ENCODE measurements around the gene BCR. TPM values are rescaled to one million over a fixed set of nuclear protein-coding genes. Genes with fewer than 3 reads are reported as not detected.

The BCR gene
- total RNA-seq, 2 experiments from 2014 or later: 42.2 to 51.3 TPM

DNA sequence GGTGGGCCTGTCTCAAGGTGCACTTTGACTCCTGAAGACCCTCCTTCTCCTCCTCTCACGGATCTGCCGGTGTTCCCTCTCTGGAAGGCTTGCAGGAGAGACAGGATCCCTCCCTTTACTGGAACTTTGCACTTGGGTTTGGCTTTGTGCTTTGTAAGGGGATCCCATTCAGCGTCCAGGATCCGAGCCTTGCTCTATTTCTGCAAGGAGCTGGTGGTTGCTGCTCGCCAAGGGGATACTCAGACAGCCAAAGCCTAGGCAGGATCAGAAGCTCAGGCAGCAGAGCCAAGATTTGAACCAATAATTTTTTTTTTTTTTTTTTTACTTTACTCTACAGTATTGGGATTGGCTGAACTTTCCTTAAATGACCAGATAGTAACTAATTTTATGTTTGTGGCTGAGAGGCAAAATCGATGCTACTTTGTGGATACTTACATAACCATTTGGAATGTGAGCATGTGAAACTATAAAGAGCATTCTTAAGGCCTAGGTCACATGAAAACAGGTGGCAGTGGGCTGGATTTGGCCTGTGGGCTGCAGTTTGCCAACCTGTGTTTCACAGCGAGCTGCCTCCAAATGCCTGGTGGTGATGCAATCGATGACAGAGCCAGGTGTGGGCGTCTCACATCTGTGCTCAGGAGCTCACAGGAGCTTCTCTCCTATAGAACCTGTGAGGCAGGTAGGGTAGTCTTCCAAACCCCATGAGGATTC lies 25.2 kb downstream of the BCR start:
- CTCF ChIA-PET (ENCODE audit: unreplicated experiment): interaction anchor here (0.6 kb wide), 1 partner anchor 77 kb away, joined by 3 read pairs; no protein-coding TSS in a partner anchor
- no TSS peak for BruUV-seq (replicated peaks)
- H3K4me3 ChIP-seq (ENCODE audit: low read depth, low read length, poor library complexity, severe bottlenecking): no peak overlapping the region
- 0 out of 2 replicates have a peak, but pooled peaks cover 6% of the 10 kb centered on the region for H4K20me1 ChIP-seq (ENCODE audit: insufficient read depth, low read length)
- no peak overlapping the region for H3K27ac ChIP-seq (ENCODE audit: low read depth, low read length, poor library complexity, severe bottlenecking)
- POLR2A ChIA-PET: interaction anchor here (1.1 kb wide), 1 partner anchor 22 kb away, joined by 4 read pairs; no protein-coding TSS in a partner anchor
- H3K79me2 ChIP-seq (ENCODE audit: insufficient read depth, low read depth, low read length): peaks cover 16% of the 10 kb centered on the region; the same call in 1 of the 2 replicates
- no peak overlapping the region for H2AFZ ChIP-seq (ENCODE audit: low read length)
- peak; percentile 39 for DNase-seq (ENCODE audit: low spot score)
- H3K36me3 ChIP-seq (ENCODE audit: insufficient read depth, low read length): peaks cover 27% of the 10 kb centered on the region
- no peak overlapping the region for H3K4me2 ChIP-seq (ENCODE audit: low read length)
- TF ChIP-seq EZH2phosphoT487 (IDR thresholded peaks at IDR 0.05; ENCODE audit: borderline replicate concordance, low read depth, low read length): no peak
- TF ChIP-seq, protein P1, sequence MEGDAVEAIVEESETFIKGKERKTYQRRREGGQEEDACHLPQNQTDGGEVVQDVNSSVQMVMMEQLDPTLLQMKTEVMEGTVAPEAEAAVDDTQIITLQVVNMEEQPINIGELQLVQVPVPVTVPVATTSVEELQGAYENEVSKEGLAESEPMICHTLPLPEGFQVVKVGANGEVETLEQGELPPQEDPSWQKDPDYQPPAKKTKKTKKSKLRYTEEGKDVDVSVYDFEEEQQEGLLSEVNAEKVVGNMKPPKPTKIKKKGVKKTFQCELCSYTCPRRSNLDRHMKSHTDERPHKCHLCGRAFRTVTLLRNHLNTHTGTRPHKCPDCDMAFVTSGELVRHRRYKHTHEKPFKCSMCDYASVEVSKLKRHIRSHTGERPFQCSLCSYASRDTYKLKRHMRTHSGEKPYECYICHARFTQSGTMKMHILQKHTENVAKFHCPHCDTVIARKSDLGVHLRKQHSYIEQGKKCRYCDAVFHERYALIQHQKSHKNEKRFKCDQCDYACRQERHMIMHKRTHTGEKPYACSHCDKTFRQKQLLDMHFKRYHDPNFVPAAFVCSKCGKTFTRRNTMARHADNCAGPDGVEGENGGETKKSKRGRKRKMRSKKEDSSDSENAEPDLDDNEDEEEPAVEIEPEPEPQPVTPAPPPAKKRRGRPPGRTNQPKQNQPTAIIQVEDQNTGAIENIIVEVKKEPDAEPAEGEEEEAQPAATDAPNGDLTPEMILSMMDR (conservative IDR thresholded peaks at IDR 0.05; ENCODE audit: low read length): no peak
- peaks cover 43% of the 10 kb centered on the region for H3K4me1 ChIP-seq (ENCODE audit: insufficient read depth, low read length, poor library complexity, severe bottlenecking)
- no peaks in the 10 kb centered on the region for H3K9me3 ChIP-seq (ENCODE audit: low read length)
- no peaks in the 10 kb centered on the region for H3K9me2 ChIP-seq (ENCODE audit: insufficient read depth, low read length)
- intact Hi-C loops (cut with micrococcal nuclease; ENCODE audit: unreplicated experiment): no loop called here

DNA sequence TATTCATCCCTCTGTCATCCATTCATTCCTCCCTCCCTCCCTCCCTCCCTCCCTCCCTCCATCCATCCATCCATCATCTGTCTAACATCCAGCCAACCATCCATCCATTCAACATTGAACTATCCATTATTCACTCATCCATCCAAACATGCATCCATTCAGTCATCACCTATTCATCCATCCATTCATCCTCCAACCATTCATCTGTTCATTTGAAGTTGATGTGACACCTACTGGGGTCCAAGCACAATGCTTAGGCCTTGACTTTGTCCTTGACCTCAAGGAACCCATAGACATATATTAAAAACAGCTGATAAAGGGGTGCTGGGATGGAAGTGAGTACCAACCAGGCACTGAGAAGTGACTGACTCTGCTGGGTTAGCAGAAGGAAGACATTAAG lies 26.6 kb downstream of the BCR start:
- ChIA-PET POLR2A (interaction anchor here (0.7 kb wide), 1 partner anchor 1226 kb away, joined by 3 read pairs; no protein-coding TSS in a partner anchor), CTCF (ENCODE audit: unreplicated experiment) (no interaction called here)
- Histone ChIP-seq H3K9me2 (ENCODE audit: insufficient read depth, low read length) (no peaks in the 10 kb centered on the region), H3K36me3 (ENCODE audit: insufficient read depth, low read length) (peaks cover 27% of the 10 kb centered on the region), H2AFZ (ENCODE audit: low read length) (no peak overlapping the region), H3K4me1 (ENCODE audit: insufficient read depth, low read length, poor library complexity, severe bottlenecking) (peaks cover 56% of the 10 kb centered on the region), H4K20me1 (ENCODE audit: insufficient read depth, low read length) (0 out of 2 replicates have a peak, but pooled peaks cover 6% of the 10 kb centered on the region), H3K9me3 (ENCODE audit: low read length) (no peaks in the 10 kb centered on the region), H3K4me3 (ENCODE audit: low read depth, low read length, poor library complexity, severe bottlenecking) (no peak overlapping the region), H3K27ac (ENCODE audit: low read depth, low read length, poor library complexity, severe bottlenecking) (peak overlapping the region; percentile 82), H3K4me2 (ENCODE audit: low read length) (no peak overlapping the region), H3K79me2 (ENCODE audit: insufficient read depth, low read depth, low read length) (peaks cover 16% of the 10 kb centered on the region; the same call in 1 of the 2 replicates)
- no TSS peak for BruUV-seq (replicated peaks)
- no peak for DNase-seq (ENCODE audit: low spot score)
- no peak for TF ChIP-seq EZH2phosphoT487 (IDR thresholded peaks at IDR 0.05; ENCODE audit: borderline replicate concordance, low read depth, low read length)
- TF ChIP-seq, protein P1 (conservative IDR thresholded peaks at IDR 0.05; ENCODE audit: low read length): no peak
- intact Hi-C loops (cut with micrococcal nuclease; ENCODE audit: unreplicated experiment): no loop called here
